Mesothelial cell of epicardium (in vitro differentiated cells): ENCODE results near the gene CUTA. TPM values are rescaled to one million over a fixed set of nuclear protein-coding genes. Genes with fewer than 3 reads are reported as not detected.

Experiments
- DNase-seq, 2 experiments: peaks; one replicate each; pipeline ENCODE4 v3.0.0; 2021; ENCODE audit warnings: low spot score in 2 of 2; ENCODE audit not compliant: unreplicated experiment in 2 of 2
- H3K27ac Mint-ChIP-seq: 2 replicates; pipeline ENCODE4 v1.8.0; 2021; ENCODE audit warnings: mixed read lengths
- H3K27me3 Mint-ChIP-seq: 2 replicates; pipeline ENCODE4 v1.8.0; 2021; ENCODE audit warnings: low read depth, mixed read lengths
- H3K36me3 Mint-ChIP-seq: 2 replicates; pipeline ENCODE4 v1.8.0; 2021; ENCODE audit warnings: mixed read lengths
- H3K4me1 Mint-ChIP-seq: 2 replicates; pipeline ENCODE4 v1.8.0; 2021; ENCODE audit warnings: mixed read lengths
- H3K4me3 Mint-ChIP-seq: 2 replicates; pipeline ENCODE4 v1.8.0; 2021; ENCODE audit warnings: mild to moderate bottlenecking, moderate library complexity, mixed read lengths
- H3K9me3 Mint-ChIP-seq: 2 replicates; pipeline ENCODE4 v1.8.0; 2021; ENCODE audit warnings: mixed read lengths
- CTCF ChIP-seq: fragments of 200-600 bp; sonication (generic); IDR thresholded peaks from one replicate; pipeline ENCODE4 v1.5.0; 2021; ENCODE audit warnings: antibody characterized with exemption; ENCODE audit not compliant: unreplicated experiment
- total RNA-seq: library from RNA; stranded (reverse); gene quantifications from 3 replicates; pipeline ENCODE4 v1.2.1, GENCODE V29; 2021

Gene CUTA
- total RNA-seq, 1 donor from 2014 or later: 239 TPM

- Mint-ChIP-seq H3K27me3 (no peaks in the 10 kb centered on the region), H3K9me3 (no peaks in the 10 kb centered on the region), H3K4me1 (peaks cover 48% of the 10 kb centered on the region), H3K27ac (peak overlapping the region; percentile 17), H3K4me3 (peak overlapping the region; percentile 7), H3K36me3 (peaks cover 7% of the 10 kb centered on the region)
- peak; percentile 10 for TF ChIP-seq CTCF
- no peak for DNase-seq
These were observed 3.2 kb downstream of the CUTA start for GRCh38 chr6:33414592-33415271.

GRCh38 chr6:33413241-33414120, 4.4 kb downstream of the CUTA start:
- Mint-ChIP-seq H3K4me3 (no peak overlapping the region), H3K27ac (peak overlapping the region; percentile 35), H3K4me1 (peaks cover 38% of the 10 kb centered on the region), H3K9me3 (no peaks in the 10 kb centered on the region), H3K27me3 (no peaks in the 10 kb centered on the region), H3K36me3 (peaks cover 7% of the 10 kb centered on the region)
- TF ChIP-seq CTCF: no peak
- DNase-seq: no peak

- Mint-ChIP-seq H3K9me3 (no peaks in the 10 kb centered on the region), H3K27me3 (no peaks in the 10 kb centered on the region), H3K4me3 (peak overlapping the region; percentile 70), H3K36me3 (peaks cover 7% of the 10 kb centered on the region), H3K27ac (peak overlapping the region; percentile 65), H3K4me1 (peaks cover 33% of the 10 kb centered on the region)
- no peak for TF ChIP-seq CTCF
- DNase-seq: no peak
These were observed 5.5 kb downstream of the CUTA start for GRCh38 chr6:33412140-33413009.

- no peak for TF ChIP-seq CTCF
- Mint-ChIP-seq H3K27ac (peak overlapping the region; percentile 89), H3K4me1 (peaks cover 25% of the 10 kb centered on the region), H3K9me3 (no peaks in the 10 kb centered on the region), H3K4me3 (peak overlapping the region; percentile 70), H3K36me3 (peaks cover 7% of the 10 kb centered on the region), H3K27me3 (no peaks in the 10 kb centered on the region)
- no peak for DNase-seq
These were observed 6.3 kb downstream of the CUTA start for GRCh38 chr6:33411632-33412005.
